Spleen (tissue), 11 donors: Measurements from ENCODE around the gene DLGAP5. TPM values are rescaled to one million over a fixed set of nuclear protein-coding genes. Genes with fewer than 3 reads are reported as not detected.

ENCODE experiments used
- DNase-seq: peaks from one replicate; pipeline ENCODE4 v3.0.0-alpha.2; 2020
- H3K27ac ChIP-seq, 8 donors: fragments of 200-600 bp; sonication (generic) in 7 of 8; 1 replicate in 4 of 8; 2 replicates in 4 of 8; pipeline versions ENCODE4 v1.5.0 to v1.8.0; 2016 to 2021; ENCODE audit warnings: inconsistent platforms in 4 of 8, mild to moderate bottlenecking in 4 of 8, moderate library complexity in 1 of 8
- H3K27me3 ChIP-seq, 7 donors: fragments of 200-600 bp; sonication (generic) in 6 of 7; replicated peaks in 1 of 7; 1 replicate in 4 of 7; 2 replicates in 3 of 7; pipeline versions ENCODE4 v1.5.0 to v1.8.0; 2016 to 2021; ENCODE audit warnings: inconsistent platforms in 3 of 7, mild to moderate bottlenecking in 1 of 7
- H3K36me3 ChIP-seq, 6 donors: fragments of 200-600 bp; sonication (generic) in 5 of 6; 1 replicate in 4 of 6; 2 replicates in 2 of 6; pipeline versions ENCODE4 v1.5.0 to v1.8.0; 2016 to 2021; ENCODE audit warnings: inconsistent platforms in 2 of 6
- H3K4me1 ChIP-seq, 6 donors: fragments of 200-600 bp; sonication (generic) in 5 of 6; 1 replicate in 3 of 6; 2 replicates in 3 of 6; pipeline versions ENCODE4 v1.5.0 to v1.8.0; 2016 to 2021; ENCODE audit warnings: inconsistent platforms in 3 of 6
- H3K4me3 ChIP-seq, 8 donors: fragments of 200-600 bp; sonication (generic) in 7 of 8; 1 replicate in 4 of 8; 2 replicates in 4 of 8; pipeline versions ENCODE4 v1.5.0 to v1.8.0; 2016 to 2021; ENCODE audit warnings: inconsistent platforms in 4 of 8, mild to moderate bottlenecking in 4 of 8, moderate library complexity in 2 of 8
- H3K9me3 ChIP-seq, 8 donors: fragments of 200-600 bp; sonication (generic) in 7 of 8; 1 replicate in 4 of 8; 2 replicates in 4 of 8; pipeline versions ENCODE4 v1.5.0 to v1.8.0; 2016 to 2021; ENCODE audit warnings: inconsistent platforms in 4 of 8
- POLR2A ChIP-seq, 3 donors: fragments of 450-650 bp; IDR thresholded peaks; one replicate each; pipeline ENCODE4 v1.5.1; 2017; ENCODE audit warnings: antibody characterized with exemption in 3 of 3, mild to moderate bottlenecking in 1 of 3
- POLR2AphosphoS5 ChIP-seq, 3 donors: sonication (generic); formaldehyde crosslinking; IDR thresholded peaks; one replicate each; pipeline ENCODE4 v1.5.1; 2017; ENCODE audit warnings: antibody characterized with exemption in 3 of 3
- WGBS, 5 donors: extraction: QIAGEN DNeasy Blood & Tissue Kit in 3 of 5; methylation state at CpG; one replicate each; pipeline versions ENCODE4 v1.1.5 to v1.1.7; 2013 to 2018; 5-methylcytosine and 5-hydroxymethylcytosine counted together
- intact Hi-C: fragments of 100-400 bp; cut with DNase I; formaldehyde crosslinking; loops from one replicate; pipeline ENCODE4 v1.15.0; 2023; ENCODE audit warnings: low total_unique reads
- polyA plus RNA-seq, 3 donors: library from polyadenylated mRNA; stranded (reverse); fragments of 200-250 nt; gene quantifications; one replicate each; pipeline ENCODE4 v1.2.1, GENCODE V29; 2013
- total RNA-seq, 7 donors: library from RNA; depleted of rRNA in 3 of 7; stranded (reverse); fragments of >200 nt in 3 of 7; fragmentation: NEBNext Ultra II Directional in 4 of 7; extraction: Animal tissue kit (Norgen Biotek cat#: 25700) in 4 of 7; gene quantifications; one replicate each; pipeline versions ENCODE4 v1.1.0 to v1.2.1, GENCODE V29; 2016 to 2021
- TF ChIP-seq, protein P1 (sequence below), 11 experiments: fragments of 200-600 bp in 7 of 11; fragments of 450-650 bp in 4 of 11; sonication (generic) in 4 of 11; IDR thresholded peaks in 8 of 11; conservative IDR thresholded peaks in 3 of 11; 1 replicate in 7 of 11; 2 replicates in 4 of 11; pipeline versions ENCODE4 v1.4.0 to v1.8.0; 2016 to 2021; ENCODE audit warnings: antibody characterized with exemption in 11 of 11, inconsistent platforms in 4 of 11, mild to moderate bottlenecking in 1 of 11
- donor health status: healthy with polysubstance abuse.
- donor health status: DM: no; HTN: no; CAD: no; lungs with moderate emphysema.
- donor health status: DM: no; HTN: no; CAD: no.
- donor health status: Bipolar disorder and iron deficiency.
- donor health status: healthy.
- donor health status: DM: no; HTN: no; CAD: no.
- donor health status: DM: yes; HTN: yes; CAD: no.

DLGAP5 gene
- total and polyA plus RNA-seq, 10 donors: 0.50 to 8.1 (median 2.9) TPM

DNA sequence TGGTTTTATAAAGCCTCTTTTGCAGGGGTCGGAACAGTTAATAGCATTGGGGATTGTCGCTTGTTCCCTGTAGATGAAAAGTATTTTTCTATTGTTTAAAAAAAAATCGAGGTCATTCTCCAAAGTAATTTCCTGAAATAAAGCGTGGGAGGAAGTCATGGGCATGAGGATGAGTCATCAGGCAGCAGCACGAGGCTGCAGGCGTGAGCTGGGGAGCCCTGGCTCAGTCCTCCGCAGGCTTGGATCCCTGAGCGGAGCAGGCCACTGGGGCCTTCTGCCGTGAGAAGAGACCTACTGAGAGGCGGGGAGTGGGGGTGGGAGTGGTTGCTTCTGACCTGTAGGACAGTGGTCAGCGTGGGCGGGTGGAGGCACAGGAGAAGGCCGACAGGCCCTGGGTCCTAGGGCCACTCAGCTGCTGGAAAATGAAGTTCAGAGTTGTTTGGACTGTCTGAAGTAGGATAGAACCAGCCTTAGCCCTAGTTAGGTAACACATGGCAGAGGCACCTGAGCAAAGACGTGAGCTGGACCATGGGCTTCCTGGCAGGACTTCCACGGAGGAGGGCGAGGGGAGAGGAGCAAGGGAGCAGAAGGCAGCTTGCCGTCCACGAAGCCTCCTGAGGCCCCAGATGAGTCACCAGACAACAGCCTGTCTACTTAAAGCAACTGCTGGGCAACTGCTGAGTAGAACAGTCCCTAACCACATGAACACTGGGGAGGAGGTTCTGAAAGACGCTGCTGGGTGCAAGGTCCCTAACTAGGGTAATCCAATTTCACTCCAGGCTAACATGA, 83.4 kb downstream of the DLGAP5 start:
- H3K4me1 ChIP-seq: peaks cover 19 to 59% (median 35%) of the 10 kb centered on the region in 6 donors
- DNase-seq: peak; percentile 90
- no peaks in the 10 kb centered on the region for H3K36me3 ChIP-seq
- H3K27me3 ChIP-seq: no peaks in the 10 kb centered on the region
- WGBS, 5 donors: 32 to 55% (median 43%) methylated on average over 19 of the region's 19 CpGs
- no peak overlapping the region for H3K4me3 ChIP-seq
- TF ChIP-seq POLR2AphosphoS5 (IDR thresholded peaks at IDR 0.05): peak; percentile 82 to 88 (median 88)
- peak in 1 of 3 donors; percentile 1 for TF ChIP-seq POLR2A (IDR thresholded peaks at IDR 0.05)
- TF ChIP-seq, protein P1, sequence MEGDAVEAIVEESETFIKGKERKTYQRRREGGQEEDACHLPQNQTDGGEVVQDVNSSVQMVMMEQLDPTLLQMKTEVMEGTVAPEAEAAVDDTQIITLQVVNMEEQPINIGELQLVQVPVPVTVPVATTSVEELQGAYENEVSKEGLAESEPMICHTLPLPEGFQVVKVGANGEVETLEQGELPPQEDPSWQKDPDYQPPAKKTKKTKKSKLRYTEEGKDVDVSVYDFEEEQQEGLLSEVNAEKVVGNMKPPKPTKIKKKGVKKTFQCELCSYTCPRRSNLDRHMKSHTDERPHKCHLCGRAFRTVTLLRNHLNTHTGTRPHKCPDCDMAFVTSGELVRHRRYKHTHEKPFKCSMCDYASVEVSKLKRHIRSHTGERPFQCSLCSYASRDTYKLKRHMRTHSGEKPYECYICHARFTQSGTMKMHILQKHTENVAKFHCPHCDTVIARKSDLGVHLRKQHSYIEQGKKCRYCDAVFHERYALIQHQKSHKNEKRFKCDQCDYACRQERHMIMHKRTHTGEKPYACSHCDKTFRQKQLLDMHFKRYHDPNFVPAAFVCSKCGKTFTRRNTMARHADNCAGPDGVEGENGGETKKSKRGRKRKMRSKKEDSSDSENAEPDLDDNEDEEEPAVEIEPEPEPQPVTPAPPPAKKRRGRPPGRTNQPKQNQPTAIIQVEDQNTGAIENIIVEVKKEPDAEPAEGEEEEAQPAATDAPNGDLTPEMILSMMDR (IDR thresholded peaks at IDR 0.05 in 8 of 11, conservative IDR thresholded peaks at IDR 0.05 in 3 of 11): no peak
- H3K9me3 ChIP-seq: peaks cover 0 to 7% (median 3%) of the 10 kb centered on the region in 8 donors
- peak overlapping the region; percentile 77 to 91 (median 86) for H3K27ac ChIP-seq
- intact Hi-C loops: no loop called here

DNA sequence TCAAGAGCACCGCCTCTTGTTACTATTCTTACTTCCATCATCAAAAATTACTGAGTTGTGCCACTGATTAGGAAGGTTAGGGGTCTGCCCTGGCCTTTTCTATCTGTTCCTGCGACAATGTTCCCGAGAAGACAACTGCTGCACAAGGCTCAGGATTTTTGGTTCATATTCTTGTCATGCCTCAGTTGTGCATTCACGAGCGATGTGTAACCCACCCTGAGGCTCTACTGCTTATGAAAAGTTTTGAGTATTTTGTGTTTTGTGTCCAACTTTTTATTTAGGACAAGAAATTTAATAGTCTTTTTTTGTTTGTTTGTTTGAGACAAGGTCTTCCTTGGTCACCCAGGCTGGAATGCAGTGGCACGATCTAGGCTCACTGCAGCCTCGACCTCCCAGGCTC, 85.4 kb downstream of the DLGAP5 start:
- peaks cover 0 to 7% (median 3%) of the 10 kb centered on the region in 8 donors for H3K9me3 ChIP-seq
- TF ChIP-seq, protein P1 (IDR thresholded peaks at IDR 0.05 in 8 of 11, conservative IDR thresholded peaks at IDR 0.05 in 3 of 11): no peak
- TF ChIP-seq POLR2AphosphoS5 (IDR thresholded peaks at IDR 0.05): no peak
- TF ChIP-seq POLR2A (IDR thresholded peaks at IDR 0.05): no peak
- no peaks in the 10 kb centered on the region for H3K27me3 ChIP-seq
- DNase-seq: peak; percentile 10
- H3K4me1 ChIP-seq: peaks cover 37 to 77% (median 50%) of the 10 kb centered on the region in 6 donors
- H3K36me3 ChIP-seq: no peaks in the 10 kb centered on the region
- WGBS, 5 donors: 81 to 88% (median 84%) methylated on average over 7 of the region's 7 CpGs
- H3K4me3 ChIP-seq: no peak overlapping the region
- peak overlapping the region in 6 of 8 donors; percentile 36 to 91 (median 86) for H3K27ac ChIP-seq
- intact Hi-C loops: no loop called here

GRCh38 chr14:55103971-55104954, 87.1 kb downstream of the DLGAP5 start:
- peaks cover 38 to 95% (median 53%) of the 10 kb centered on the region in 6 donors for H3K4me1 ChIP-seq
- peak overlapping the region in 1 of 8 donors; percentile 3 for H3K4me3 ChIP-seq
- TF ChIP-seq, protein P1 (IDR thresholded peaks at IDR 0.05 in 8 of 11, conservative IDR thresholded peaks at IDR 0.05 in 3 of 11): no peak
- no peak for TF ChIP-seq POLR2A (IDR thresholded peaks at IDR 0.05)
- no peak for TF ChIP-seq POLR2AphosphoS5 (IDR thresholded peaks at IDR 0.05)
- peak; percentile 40 for DNase-seq
- 91 to 98% (median 95%) methylated on average over 6 of the region's 6 CpGs for WGBS, 5 donors
- no peaks in the 10 kb centered on the region for H3K36me3 ChIP-seq
- H3K9me3 ChIP-seq: peaks cover 0 to 7% (median 3%) of the 10 kb centered on the region in 8 donors
- intact Hi-C loops: no loop called here
- no peaks in the 10 kb centered on the region for H3K27me3 ChIP-seq
- peak overlapping the region; percentile 61 to 90 (median 82) for H3K27ac ChIP-seq
